IPS-18c (cell line): ENCODE data around the gene UVSSA.
A peak's percentile ranks its signal among the peaks of the same experiment; 100 is the strongest.
"Not testable (repeated sequence)": the region's sequence is repeated elsewhere in the genome, so short reads cannot be mapped to it uniquely, and the experiment has no call there.

Source experiments
- H3K4me3 ChIP-seq: 2 replicates; pipeline ENCODE4 v1.7.0; 2013; ENCODE audit warnings: low read depth, mild to moderate bottlenecking, low read length, moderate library complexity; ENCODE audit not compliant: insufficient read depth
- H3K9me3 ChIP-seq: one replicate; pipeline ENCODE4 v1.6.1; 2013; ENCODE audit warnings: mild to moderate bottlenecking, low read length, moderate library complexity; ENCODE audit not compliant: control insufficient read depth, insufficient read depth

Gene UVSSA

GRCh38 chr4:1394554-1395388, 47.8 kb downstream of the UVSSA start:
- H3K9me3 ChIP-seq: peaks cover 29% of the 10 kb centered on the region
- not testable (repeated sequence) for H3K4me3 ChIP-seq

GRCh38 chr4:1395389-1395820, 48.4 kb downstream of the UVSSA start:
- H3K9me3 ChIP-seq: peaks cover 29% of the 10 kb centered on the region
- H3K4me3 ChIP-seq: not testable (repeated sequence)

- H3K4me3 ChIP-seq: no peak overlapping the region; the same call in 1 of the 2 replicates
- H3K9me3 ChIP-seq: peaks cover 29% of the 10 kb centered on the region
Measured at GRCh38 chr4:1395941-1396805, 49.2 kb downstream of the UVSSA start.

- Histone ChIP-seq H3K9me3 (peaks cover 29% of the 10 kb centered on the region), H3K4me3 (no peak overlapping the region)
Measured at GRCh38 chr4:1396806-1397455, 49.9 kb downstream of the UVSSA start.

- Histone ChIP-seq H3K4me3 (peak overlapping the region; percentile 9; the same call in 1 of the 2 replicates), H3K9me3 (peaks cover 33% of the 10 kb centered on the region)
Measured at GRCh38 chr4:1398681-1399507, 51.9 kb downstream of the UVSSA start.

- H3K4me3 ChIP-seq: no peak overlapping the region
- peaks cover 36% of the 10 kb centered on the region for H3K9me3 ChIP-seq
Measured at GRCh38 chr4:1399508-1400190, 52.6 kb downstream of the UVSSA start.

GRCh38 chr4:1400191-1400805, 53.3 kb downstream of the UVSSA start:
- Histone ChIP-seq H3K9me3 (peaks cover 39% of the 10 kb centered on the region), H3K4me3 (no peak overlapping the region)

GRCh38 chr4:1400831-1401408, 53.9 kb downstream of the UVSSA start:
- no peak overlapping the region for H3K4me3 ChIP-seq
- H3K9me3 ChIP-seq: peaks cover 35% of the 10 kb centered on the region

GRCh38 chr4:1401409-1402020, 54.5 kb downstream of the UVSSA start:
- Histone ChIP-seq H3K4me3 (no peak overlapping the region), H3K9me3 (peaks cover 33% of the 10 kb centered on the region)

GRCh38 chr4:1402021-1402515, 55.1 kb downstream of the UVSSA start:
- peaks cover 28% of the 10 kb centered on the region for H3K9me3 ChIP-seq
- no peak overlapping the region for H3K4me3 ChIP-seq

- peaks cover 23% of the 10 kb centered on the region for H3K9me3 ChIP-seq
- no peak overlapping the region for H3K4me3 ChIP-seq
Measured at GRCh38 chr4:1402516-1403091, 55.6 kb downstream of the UVSSA start.

- H3K9me3 ChIP-seq: peaks cover 23% of the 10 kb centered on the region
- no peak overlapping the region for H3K4me3 ChIP-seq
Measured at GRCh38 chr4:1403177-1403583, 56.2 kb downstream of the UVSSA start.

- Histone ChIP-seq H3K4me3 (no peak overlapping the region), H3K9me3 (peaks cover 17% of the 10 kb centered on the region)
Measured at GRCh38 chr4:1403591-1404572, 56.9 kb downstream of the UVSSA start.
